GM18498 (cell line): ENCODE measurements around the gene MYO1H.
"Not testable (repeated sequence)": the region's sequence is repeated elsewhere in the genome, so short reads cannot be mapped to it uniquely, and the experiment has no call there.

Experiments
- ATAC-seq: cut with Tn5 transposase; IDR thresholded peaks from one replicate; pipeline ENCODE4 v1.9.1; 2021; ENCODE audit warnings: mild to moderate bottlenecking, moderate library complexity; ENCODE audit not compliant: unreplicated experiment

MYO1H gene

GRCh38 chr12:109467978-109468676 is 120.4 kb downstream of the MYO1H start:
- no peak for ATAC-seq

GRCh38 chr12:109469517-109469916 is 121.8 kb downstream of the MYO1H start:
- no peak for ATAC-seq

- ATAC-seq, result no peak
Measured at GRCh38 chr12:109473006-109473405, 125.3 kb downstream of the MYO1H start.

- not testable (repeated sequence) for ATAC-seq
Measured at GRCh38 chr12:109473526-109474270, 126.0 kb downstream of the MYO1H start.

GRCh38 chr12:109475121-109475520 is 127.4 kb downstream of the MYO1H start:
- ATAC-seq, result no peak

- no peak for ATAC-seq
Measured at GRCh38 chr12:109475993-109476806, 128.5 kb downstream of the MYO1H start.

- no peak for ATAC-seq
Measured at GRCh38 chr12:109476807-109477184, 129.1 kb downstream of the MYO1H start.

- peak; percentile 95 for ATAC-seq
Measured at GRCh38 chr12:109477185-109477962, 129.7 kb downstream of the MYO1H start, which contains the start of the genes KCTD10 and UBE3B. Gene KCTD10, minus strand, starts transcription at chr12:109477300. Its CDS starts 38 bp downstream, at chr12:109477262. Gene UBE3B, plus strand, starts transcription at chr12:109477634. Its CDS starts 5,918 bp downstream, at chr12:109483552.

- ATAC-seq, result no peak
Measured at GRCh38 chr12:109477963-109478315, 130.2 kb downstream of the MYO1H start.

- ATAC-seq, result no peak
Measured at GRCh38 chr12:109479761-109480160, 132.1 kb downstream of the MYO1H start.

GRCh38 chr12:109480356-109480755 is 132.7 kb downstream of the MYO1H start:
- ATAC-seq, result no peak

- ATAC-seq, result no peak
Measured at GRCh38 chr12:109481863-109482262, 134.2 kb downstream of the MYO1H start.

- ATAC-seq, result no peak
Measured at GRCh38 chr12:109482491-109482890, 134.8 kb downstream of the MYO1H start.

GRCh38 chr12:109482894-109483293 is 135.2 kb downstream of the MYO1H start:
- no peak for ATAC-seq

- no peak for ATAC-seq
Measured at GRCh38 chr12:109483346-109483745, 135.6 kb downstream of the MYO1H start.

- ATAC-seq, result no peak
Measured at GRCh38 chr12:109485201-109485600, 137.5 kb downstream of the MYO1H start.

- ATAC-seq, result no peak
Measured at GRCh38 chr12:109487181-109488050, 139.7 kb downstream of the MYO1H start.

- no peak for ATAC-seq
Measured at GRCh38 chr12:109488051-109488665, 140.5 kb downstream of the MYO1H start.
